ENCODE results near the gene DDX10. TPM values are rescaled to one million over a fixed set of nuclear protein-coding genes. Genes with fewer than 3 reads are reported as not detected.
"Not testable (repeated sequence)": the region's sequence is repeated elsewhere in the genome, so short reads cannot be mapped to it uniquely, and the experiment has no call there.

The DDX10 gene
- total RNA-seq, 1 experiment from 2014 or later, result 40.4 TPM

DNA sequence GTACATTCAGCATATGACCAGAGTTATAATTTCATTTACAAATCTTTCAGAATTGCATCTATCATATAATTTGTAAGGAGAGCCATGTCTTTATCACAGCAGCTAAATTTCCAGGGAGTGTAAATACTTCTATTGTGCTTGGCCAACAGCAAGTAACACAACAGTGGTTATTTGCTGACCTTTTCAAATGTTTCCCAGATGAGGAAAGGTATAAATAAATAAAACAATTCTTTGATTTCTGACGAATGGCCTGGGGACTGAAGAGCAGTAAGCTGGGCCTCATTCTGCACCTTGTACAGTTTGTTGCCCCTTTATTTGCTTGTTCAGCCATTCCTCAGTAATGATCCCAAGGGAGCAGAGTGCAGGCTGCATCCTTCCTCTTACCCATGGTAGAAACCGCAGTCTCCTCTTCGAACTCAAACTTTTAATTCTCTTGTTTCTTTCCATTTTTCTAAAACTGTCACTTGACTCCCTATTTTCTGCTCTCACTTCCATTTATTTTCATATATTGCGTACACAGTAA lies 132.8 kb downstream of the DDX10 start:
- DNase-seq (ENCODE audit: low spot score), result no peak
- in situ Hi-C loops (cut with HindIII; ENCODE audit: low sequenced_read_pairs), result no loop called here

DNA sequence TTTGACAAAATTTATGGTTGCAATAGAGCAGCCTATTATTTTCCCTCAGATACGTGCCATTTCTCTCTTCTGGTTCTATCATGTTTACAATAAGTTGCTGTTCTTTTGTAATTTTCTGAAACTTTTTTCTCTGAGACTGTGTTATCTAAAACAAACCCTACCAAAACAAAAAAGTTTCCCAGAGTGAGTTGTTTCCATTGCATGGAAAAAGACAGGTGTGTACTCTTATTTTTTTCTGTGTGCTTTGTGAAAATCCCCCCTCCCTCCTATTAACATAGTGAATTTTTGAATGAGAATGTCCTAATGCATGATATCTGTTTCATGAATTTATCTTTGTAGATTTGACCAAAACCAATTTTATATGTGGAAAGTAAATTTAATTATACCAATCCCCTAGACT lies 137.6 kb downstream of the DDX10 start:
- in situ Hi-C loops (cut with HindIII; ENCODE audit: low sequenced_read_pairs), result no loop called here
- no peak for DNase-seq (ENCODE audit: low spot score)

- DNase-seq (ENCODE audit: low spot score), result no peak
- in situ Hi-C loops (cut with HindIII; ENCODE audit: low sequenced_read_pairs), result no loop called here
Measured at GRCh38 chr11:108803776-108804175, 138.9 kb downstream of the DDX10 start.

DNA sequence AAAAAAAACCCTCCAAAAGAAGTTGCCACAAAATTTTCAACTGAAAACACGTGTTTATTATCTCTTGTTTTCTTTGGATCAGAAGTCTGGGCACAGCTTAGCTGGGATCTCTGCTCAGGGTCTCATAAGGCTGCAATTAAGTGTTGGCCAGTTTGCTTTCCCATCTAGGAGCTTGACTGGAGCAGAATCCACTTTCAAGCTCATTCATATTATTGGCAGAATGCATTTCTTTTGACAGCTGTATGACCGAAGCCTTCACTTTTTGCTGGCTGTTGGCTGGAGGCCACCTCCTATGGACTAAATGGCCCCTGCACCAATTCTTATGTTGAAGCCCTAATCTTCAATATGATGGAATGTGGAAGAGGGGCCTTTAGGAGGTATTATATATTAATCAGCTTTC lies 139.6 kb downstream of the DDX10 start:
- in situ Hi-C loops (cut with HindIII; ENCODE audit: low sequenced_read_pairs), result no loop called here
- DNase-seq (ENCODE audit: low spot score), result no peak

DNA sequence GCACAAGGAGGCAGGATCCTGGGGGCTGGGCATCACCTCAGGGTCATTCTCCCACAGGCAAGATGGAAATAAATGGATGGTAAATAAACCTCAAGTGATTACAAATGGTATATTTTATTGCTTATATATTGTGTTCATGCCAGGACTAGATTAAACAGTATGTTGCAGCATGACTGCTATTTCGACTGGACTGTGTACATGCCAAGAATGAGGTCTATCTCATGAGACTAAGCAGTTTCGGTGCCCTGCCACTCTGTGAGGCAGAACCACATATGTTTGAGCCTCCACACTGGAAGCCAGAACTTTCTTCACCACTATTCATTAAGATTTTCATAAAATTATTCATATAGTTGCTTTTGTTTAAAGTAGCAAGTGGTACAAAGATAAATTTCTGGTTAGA lies 140.2 kb downstream of the DDX10 start:
- DNase-seq (ENCODE audit: low spot score), result no peak
- in situ Hi-C loops (cut with HindIII; ENCODE audit: low sequenced_read_pairs), result no loop called here

GRCh38 chr11:108807262-108807661 lies 142.4 kb downstream of the DDX10 start:
- in situ Hi-C loops (cut with HindIII; ENCODE audit: low sequenced_read_pairs), result no loop called here
- no peak for DNase-seq (ENCODE audit: low spot score)

DNA sequence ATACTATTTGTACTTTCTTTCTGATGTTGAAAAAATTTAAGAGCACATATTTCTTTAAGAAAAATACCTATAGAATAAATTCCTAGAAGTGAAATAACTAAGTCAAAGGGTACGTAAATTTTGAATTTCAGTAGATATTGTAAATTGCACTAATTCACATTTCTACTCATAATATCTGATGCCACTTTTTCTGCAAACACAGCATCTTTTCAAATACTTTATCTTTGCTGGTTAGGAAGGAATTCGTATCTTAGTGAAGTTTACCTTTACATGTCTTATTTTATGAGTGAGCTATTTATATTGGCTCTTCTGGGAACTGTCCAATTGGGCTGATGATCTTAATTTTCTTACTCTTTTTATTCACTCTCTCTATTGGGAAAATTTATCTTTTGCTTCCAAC lies 148.2 kb downstream of the DDX10 start:
- no peak for DNase-seq (ENCODE audit: low spot score)
- in situ Hi-C loops (cut with HindIII; ENCODE audit: low sequenced_read_pairs), result no loop called here

- in situ Hi-C loops (cut with HindIII; ENCODE audit: low sequenced_read_pairs), result no loop called here
- DNase-seq (ENCODE audit: low spot score), result no peak
Measured at GRCh38 chr11:108817976-108818375, 153.1 kb downstream of the DDX10 start.

DNA sequence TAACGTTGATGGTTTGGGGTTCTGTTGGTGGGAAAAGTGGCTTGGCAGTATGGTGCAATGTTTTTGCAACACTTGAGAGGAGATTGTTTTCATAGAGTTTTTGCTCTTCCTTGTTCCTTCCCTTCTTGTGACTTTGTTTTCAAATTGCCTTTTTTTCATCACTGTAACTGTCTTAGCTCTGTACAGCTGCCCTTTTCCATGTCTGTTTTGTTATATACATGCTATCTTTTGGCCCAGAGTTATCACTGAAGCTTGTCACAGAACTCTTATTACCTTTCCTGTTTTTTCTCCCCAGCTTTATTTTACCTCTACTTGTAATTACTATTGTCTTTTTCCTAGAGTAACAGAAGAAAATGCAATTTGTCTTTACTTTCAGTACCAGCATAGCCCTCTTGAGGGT lies 154.1 kb downstream of the DDX10 start:
- in situ Hi-C loops (cut with HindIII; ENCODE audit: low sequenced_read_pairs), result no loop called here
- no peak for DNase-seq (ENCODE audit: low spot score)

DNA sequence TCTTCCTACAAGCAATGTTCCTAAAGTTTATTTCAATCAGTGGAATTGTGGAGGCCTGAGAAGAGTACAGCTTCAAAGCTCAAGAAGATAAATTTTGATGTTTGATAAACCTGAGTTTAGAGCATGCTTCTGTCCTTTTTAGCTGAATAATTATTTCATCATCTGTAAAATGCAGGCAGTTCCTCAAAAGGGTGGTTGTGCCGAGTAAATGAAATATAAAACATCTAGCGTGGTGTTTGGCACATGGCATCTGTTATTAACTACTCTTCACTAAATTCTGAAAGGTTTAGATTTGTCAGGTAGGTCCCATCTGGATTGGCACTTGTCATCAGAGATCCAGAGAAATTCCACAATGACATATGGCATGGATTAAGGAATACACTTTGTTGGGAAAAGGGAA lies 155.1 kb downstream of the DDX10 start:
- DNase-seq (ENCODE audit: low spot score), result no peak
- in situ Hi-C loops (cut with HindIII; ENCODE audit: low sequenced_read_pairs), result no loop called here

GRCh38 chr11:108823960-108824359 lies 159.1 kb downstream of the DDX10 start:
- DNase-seq (ENCODE audit: low spot score); in situ Hi-C loops (cut with HindIII; ENCODE audit: low sequenced_read_pairs): not testable (repeated sequence)

DNA sequence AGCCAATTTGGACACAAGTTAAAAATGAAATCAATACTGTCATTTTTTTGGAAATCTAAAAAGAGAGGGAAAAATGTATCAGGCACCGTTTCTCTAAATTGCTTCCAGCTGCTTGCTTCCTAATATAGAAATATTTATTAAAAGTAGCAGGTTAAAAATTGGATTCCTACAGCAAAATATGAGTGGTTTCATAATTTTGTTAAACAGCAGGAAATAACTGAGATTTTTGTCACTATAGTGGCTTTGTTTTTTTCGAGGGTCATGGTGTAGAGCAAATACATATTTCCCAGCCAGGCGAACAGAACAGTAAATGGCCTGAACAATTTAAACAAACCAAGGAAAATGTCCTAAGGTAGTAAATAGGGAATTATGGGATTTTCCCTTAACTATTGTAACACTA lies 159.7 kb downstream of the DDX10 start:
- no peak for DNase-seq (ENCODE audit: low spot score)
- in situ Hi-C loops (cut with HindIII; ENCODE audit: low sequenced_read_pairs), result no loop called here

GRCh38 chr11:108825381-108825780 lies 160.5 kb downstream of the DDX10 start:
- DNase-seq (ENCODE audit: low spot score), result no peak
- in situ Hi-C loops (cut with HindIII; ENCODE audit: low sequenced_read_pairs), result no loop called here

DNA sequence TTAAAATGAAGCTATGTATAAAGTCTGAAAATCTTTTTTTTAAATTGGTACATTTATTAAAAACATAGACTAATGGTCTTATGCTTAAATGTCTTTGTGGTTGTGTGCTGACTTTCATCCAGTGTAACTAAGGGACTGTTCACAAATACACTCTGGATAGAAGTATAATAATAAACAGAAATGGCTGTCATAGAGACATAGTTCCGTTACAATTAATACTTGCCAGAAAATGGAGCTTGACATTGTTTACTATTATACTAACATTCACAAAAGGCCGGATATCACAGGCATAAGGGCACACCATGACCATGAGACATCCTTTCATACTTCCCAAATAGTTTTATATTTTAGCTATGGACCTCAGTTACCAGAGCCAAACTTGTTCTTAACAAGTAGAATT lies 161.3 kb downstream of the DDX10 start:
- DNase-seq (ENCODE audit: low spot score), result no peak

DNA sequence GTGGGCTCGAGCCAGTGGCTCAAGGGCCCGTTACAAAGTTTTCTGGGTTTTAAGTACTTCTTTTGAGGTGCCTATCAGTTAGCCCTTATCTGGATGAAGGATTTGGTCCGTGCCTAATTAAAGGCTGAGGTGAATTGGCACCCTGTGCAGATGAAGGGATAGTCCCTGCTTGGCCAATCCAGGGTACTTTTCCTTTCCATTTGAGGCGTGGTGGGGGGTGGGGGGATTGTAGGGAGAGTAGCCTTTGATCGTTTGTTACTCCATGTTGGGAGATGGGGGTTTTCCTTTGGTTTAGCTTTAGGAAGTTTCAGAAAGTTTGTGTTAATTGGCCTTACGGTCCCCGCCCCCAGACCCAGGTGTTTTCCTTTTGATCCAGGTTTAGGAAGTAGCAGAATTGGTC lies 170.8 kb downstream of the DDX10 start:
- no peak for DNase-seq (ENCODE audit: low spot score)
- in situ Hi-C loops (cut with HindIII; ENCODE audit: low sequenced_read_pairs), result no loop called here

More for the DNA sequence above, 161.3 kb downstream of the DDX10 start:
- in situ Hi-C loops (cut with HindIII; ENCODE audit: low sequenced_read_pairs), result no loop called here

DNA sequence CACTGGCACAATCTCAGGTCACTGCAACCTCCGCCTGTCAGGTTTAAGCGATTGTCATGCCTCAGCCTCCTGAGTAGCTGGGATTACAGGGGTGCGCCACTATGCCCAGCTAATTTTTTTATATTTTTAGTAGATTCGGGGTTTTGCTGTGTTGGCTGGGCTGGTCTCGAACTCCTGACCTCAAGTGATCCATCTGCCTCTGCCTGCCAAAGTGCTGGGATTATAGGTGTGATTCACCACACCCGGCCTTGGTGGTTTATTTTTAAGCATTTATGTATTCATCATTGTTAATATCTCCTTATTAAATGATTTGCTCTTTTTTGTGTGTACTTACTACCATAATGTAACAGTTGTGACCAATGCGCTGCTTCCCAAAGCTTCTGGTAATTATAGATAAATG lies 171.7 kb downstream of the DDX10 start:
- in situ Hi-C loops (cut with HindIII; ENCODE audit: low sequenced_read_pairs), result no loop called here
- no peak for DNase-seq (ENCODE audit: low spot score)

GRCh38 chr11:108838102-108838791 lies 173.4 kb downstream of the DDX10 start:
- in situ Hi-C loops (cut with HindIII; ENCODE audit: low sequenced_read_pairs), result no loop called here
- no peak for DNase-seq (ENCODE audit: low spot score)

- DNase-seq (ENCODE audit: low spot score), result no peak
- in situ Hi-C loops (cut with HindIII; ENCODE audit: low sequenced_read_pairs), result no loop called here
Measured at GRCh38 chr11:108838792-108839105, 173.9 kb downstream of the DDX10 start.

DNA sequence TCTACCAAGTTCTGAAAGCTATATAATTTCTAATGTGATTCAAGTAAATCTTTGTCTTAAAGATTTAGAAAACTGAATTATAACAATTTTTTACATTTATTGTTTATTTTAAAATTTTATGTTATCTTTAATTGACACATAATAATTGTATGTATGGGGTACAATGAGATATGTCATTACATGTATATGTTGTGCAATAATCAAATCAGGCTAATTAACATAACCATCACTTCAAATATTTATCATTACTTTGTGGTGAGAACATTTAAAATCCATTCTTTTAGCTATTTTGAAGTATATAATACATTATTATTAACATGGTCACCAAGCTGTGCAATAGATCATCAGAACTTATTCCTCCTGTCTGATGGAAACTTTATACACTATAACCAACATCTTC lies 181.1 kb downstream of the DDX10 start:
- in situ Hi-C loops (cut with HindIII; ENCODE audit: low sequenced_read_pairs), result no loop called here
- no peak for DNase-seq (ENCODE audit: low spot score)

DNA sequence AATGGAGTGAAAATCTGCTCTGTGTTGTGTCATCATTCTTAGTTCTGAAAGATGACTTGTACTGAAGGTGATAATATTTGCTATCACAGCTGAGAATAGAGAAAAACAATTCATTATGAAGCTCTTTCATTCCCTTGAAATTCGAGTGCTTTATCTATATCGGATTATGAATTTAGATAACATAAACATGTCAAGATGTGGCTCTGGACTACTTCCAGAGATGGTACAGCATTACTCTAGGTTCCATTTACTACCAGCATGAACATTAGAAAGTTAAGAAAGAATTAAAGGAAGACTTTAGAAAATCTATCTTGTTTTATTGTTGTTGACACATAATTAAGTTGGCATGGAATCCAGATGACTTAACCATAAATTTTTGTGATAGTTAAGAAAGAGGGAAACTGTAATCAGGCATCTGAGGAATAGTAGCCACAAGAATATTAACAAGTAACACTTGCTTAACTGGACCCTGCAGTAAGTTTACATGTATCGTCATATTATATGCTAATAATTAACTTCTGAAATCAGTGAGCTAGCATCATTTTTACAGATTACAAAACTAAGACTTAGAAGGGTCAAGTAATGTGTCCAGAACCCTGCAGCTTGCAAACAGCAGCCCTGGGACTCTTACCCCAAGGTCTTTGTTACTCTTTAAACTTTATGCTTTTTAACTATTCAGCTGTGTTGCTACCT lies 182.6 kb downstream of the DDX10 start:
- no peak for DNase-seq (ENCODE audit: low spot score)
- in situ Hi-C loops (cut with HindIII; ENCODE audit: low sequenced_read_pairs), result no loop called here

GRCh38 chr11:108851781-108852180 lies 186.9 kb downstream of the DDX10 start:
- in situ Hi-C loops (cut with HindIII; ENCODE audit: low sequenced_read_pairs), result no loop called here
- DNase-seq (ENCODE audit: low spot score), result no peak

All from G401 (cell line).